ENCODE results near the gene ZNF277.

ZNF277 gene

DNA sequence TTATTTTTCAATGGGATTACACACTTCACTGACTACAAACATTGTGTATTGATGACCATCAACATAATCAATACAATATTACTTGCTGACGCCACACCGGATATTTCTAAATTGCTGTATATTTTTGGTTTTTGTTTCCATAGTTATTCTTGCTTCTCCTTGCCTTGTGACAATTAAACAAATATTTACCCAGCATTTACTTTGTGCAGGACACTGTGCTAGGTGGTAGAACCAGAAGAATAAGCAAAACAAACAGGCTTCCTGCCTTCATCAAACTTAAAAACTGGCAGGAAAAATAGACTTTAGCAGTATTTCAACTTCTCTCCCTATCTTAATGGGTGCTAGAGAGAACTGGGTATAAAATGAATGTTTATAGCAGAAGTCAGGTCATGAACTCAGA lies 50.6 kb downstream of the ZNF277 start:
- Histone ChIP-seq H3K27me3 (ENCODE audit: control insufficient read depth, insufficient read depth, low read length) (peaks cover 1% of the 10 kb centered on the region; the same call in 1 of the 2 replicates), H3K4me3 (ENCODE audit: low read depth, low read length) (no peak overlapping the region), H3K9me3 (ENCODE audit: control insufficient read depth, insufficient read depth, low read length) (no peaks in the 10 kb centered on the region), H3K27ac (ENCODE audit: low read depth, low read length) (no peak overlapping the region), H3K36me3 (ENCODE audit: control insufficient read depth, insufficient read depth, low read length) (no peaks in the 10 kb centered on the region), H3K4me1 (ENCODE audit: control insufficient read depth, insufficient read depth, low read length) (peaks cover 54% of the 10 kb centered on the region), H3K9ac (ENCODE audit: low read depth, low read length) (no peak overlapping the region)

GRCh38 chr7:112260911-112261310 lies 54.4 kb downstream of the ZNF277 start:
- Histone ChIP-seq H3K4me1 (ENCODE audit: control insufficient read depth, insufficient read depth, low read length) (peaks cover 37% of the 10 kb centered on the region), H3K27ac (ENCODE audit: low read depth, low read length) (no peak overlapping the region), H3K27me3 (ENCODE audit: control insufficient read depth, insufficient read depth, low read length) (no peaks in the 10 kb centered on the region), H3K9ac (ENCODE audit: low read depth, low read length) (no peak overlapping the region), H3K4me3 (ENCODE audit: low read depth, low read length) (no peak overlapping the region), H3K9me3 (ENCODE audit: control insufficient read depth, insufficient read depth, low read length) (no peaks in the 10 kb centered on the region), H3K36me3 (ENCODE audit: control insufficient read depth, insufficient read depth, low read length) (no peaks in the 10 kb centered on the region)

- Histone ChIP-seq H3K27me3 (ENCODE audit: control insufficient read depth, insufficient read depth, low read length) (no peaks in the 10 kb centered on the region), H3K9me3 (ENCODE audit: control insufficient read depth, insufficient read depth, low read length) (no peaks in the 10 kb centered on the region), H3K4me3 (ENCODE audit: low read depth, low read length) (no peak overlapping the region), H3K36me3 (ENCODE audit: control insufficient read depth, insufficient read depth, low read length) (no peaks in the 10 kb centered on the region), H3K9ac (ENCODE audit: low read depth, low read length) (no peak overlapping the region), H3K27ac (ENCODE audit: low read depth, low read length) (no peak overlapping the region), H3K4me1 (ENCODE audit: control insufficient read depth, insufficient read depth, low read length) (peaks cover 47% of the 10 kb centered on the region)
Measured at GRCh38 chr7:112262036-112262435, 55.5 kb downstream of the ZNF277 start.

DNA sequence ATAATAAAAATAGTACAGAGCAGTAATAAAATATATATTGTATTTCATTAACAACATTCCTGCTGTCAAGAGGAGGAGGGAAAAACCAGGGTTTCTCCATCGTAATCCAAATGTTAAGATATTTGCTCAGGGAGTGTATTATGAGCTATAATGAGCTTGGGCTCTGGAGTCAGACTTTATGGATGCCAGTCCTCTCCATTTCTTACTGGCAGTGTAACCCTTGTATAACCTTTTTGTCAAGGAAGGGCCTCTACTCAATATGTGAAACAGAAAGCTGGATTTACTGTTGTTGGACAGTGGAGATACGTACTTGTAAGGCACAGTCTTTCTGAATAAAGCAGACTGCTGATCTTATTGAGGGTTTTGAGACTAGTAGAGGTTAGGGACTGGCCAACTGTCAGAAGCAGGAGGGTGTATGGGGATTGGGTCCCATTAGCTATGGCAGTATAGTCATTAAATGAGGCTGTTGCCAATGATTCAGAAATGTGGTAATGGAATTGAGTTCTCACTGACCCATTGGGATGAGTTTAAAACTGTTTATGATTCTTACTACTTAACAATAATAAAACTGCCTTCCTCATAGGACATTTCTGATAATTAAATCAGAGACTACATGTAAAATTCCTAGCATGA lies 56.5 kb downstream of the ZNF277 start:
- Histone ChIP-seq H3K27ac (ENCODE audit: low read depth, low read length) (no peak overlapping the region), H3K4me3 (ENCODE audit: low read depth, low read length) (no peak overlapping the region), H3K36me3 (ENCODE audit: control insufficient read depth, insufficient read depth, low read length) (no peaks in the 10 kb centered on the region), H3K9ac (ENCODE audit: low read depth, low read length) (no peak overlapping the region), H3K27me3 (ENCODE audit: control insufficient read depth, insufficient read depth, low read length) (no peaks in the 10 kb centered on the region), H3K4me1 (ENCODE audit: control insufficient read depth, insufficient read depth, low read length) (peaks cover 54% of the 10 kb centered on the region), H3K9me3 (ENCODE audit: control insufficient read depth, insufficient read depth, low read length) (no peaks in the 10 kb centered on the region)

GRCh38 chr7:112263519-112263918 lies 57.0 kb downstream of the ZNF277 start:
- no peak overlapping the region for H3K27ac ChIP-seq (ENCODE audit: low read depth, low read length)

DNA sequence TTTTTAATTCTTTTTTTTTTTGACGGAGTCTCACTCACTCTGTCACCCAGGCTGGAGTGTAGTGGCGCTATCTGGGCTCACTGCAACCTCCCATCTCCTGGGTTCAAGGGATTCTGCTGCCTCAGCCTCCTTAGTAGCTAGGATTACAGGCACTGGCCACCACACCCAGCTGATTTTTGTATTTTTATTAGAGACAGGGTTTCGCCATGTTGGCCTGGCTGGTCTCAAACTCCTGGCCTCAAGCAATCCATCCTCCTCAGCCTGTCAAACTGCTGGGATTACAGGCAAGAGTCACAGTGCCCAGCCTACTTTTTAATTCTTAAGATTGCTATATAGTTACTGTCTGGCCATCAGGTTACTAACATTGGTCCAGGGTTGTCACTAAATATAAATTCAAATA lies 59.6 kb downstream of the ZNF277 start:
- Histone ChIP-seq H3K27ac (ENCODE audit: low read depth, low read length) (no peak overlapping the region), H3K36me3 (ENCODE audit: control insufficient read depth, insufficient read depth, low read length) (no peaks in the 10 kb centered on the region), H3K27me3 (ENCODE audit: control insufficient read depth, insufficient read depth, low read length) (no peaks in the 10 kb centered on the region), H3K9me3 (ENCODE audit: control insufficient read depth, insufficient read depth, low read length) (no peaks in the 10 kb centered on the region), H3K9ac (ENCODE audit: low read depth, low read length) (no peak overlapping the region), H3K4me1 (ENCODE audit: control insufficient read depth, insufficient read depth, low read length) (peaks cover 48% of the 10 kb centered on the region), H3K4me3 (ENCODE audit: low read depth, low read length) (no peak overlapping the region)

More at GRCh38 chr7:112263519-112263918, 57.0 kb downstream of the ZNF277 start:
- no peaks in the 10 kb centered on the region for H3K36me3 ChIP-seq (ENCODE audit: control insufficient read depth, insufficient read depth, low read length)
- peaks cover 55% of the 10 kb centered on the region for H3K4me1 ChIP-seq (ENCODE audit: control insufficient read depth, insufficient read depth, low read length)
- no peak overlapping the region for H3K4me3 ChIP-seq (ENCODE audit: low read depth, low read length)
- no peaks in the 10 kb centered on the region for H3K27me3 ChIP-seq (ENCODE audit: control insufficient read depth, insufficient read depth, low read length)
- no peaks in the 10 kb centered on the region for H3K9me3 ChIP-seq (ENCODE audit: control insufficient read depth, insufficient read depth, low read length)
- H3K9ac ChIP-seq (ENCODE audit: low read depth, low read length): no peak overlapping the region

DNA sequence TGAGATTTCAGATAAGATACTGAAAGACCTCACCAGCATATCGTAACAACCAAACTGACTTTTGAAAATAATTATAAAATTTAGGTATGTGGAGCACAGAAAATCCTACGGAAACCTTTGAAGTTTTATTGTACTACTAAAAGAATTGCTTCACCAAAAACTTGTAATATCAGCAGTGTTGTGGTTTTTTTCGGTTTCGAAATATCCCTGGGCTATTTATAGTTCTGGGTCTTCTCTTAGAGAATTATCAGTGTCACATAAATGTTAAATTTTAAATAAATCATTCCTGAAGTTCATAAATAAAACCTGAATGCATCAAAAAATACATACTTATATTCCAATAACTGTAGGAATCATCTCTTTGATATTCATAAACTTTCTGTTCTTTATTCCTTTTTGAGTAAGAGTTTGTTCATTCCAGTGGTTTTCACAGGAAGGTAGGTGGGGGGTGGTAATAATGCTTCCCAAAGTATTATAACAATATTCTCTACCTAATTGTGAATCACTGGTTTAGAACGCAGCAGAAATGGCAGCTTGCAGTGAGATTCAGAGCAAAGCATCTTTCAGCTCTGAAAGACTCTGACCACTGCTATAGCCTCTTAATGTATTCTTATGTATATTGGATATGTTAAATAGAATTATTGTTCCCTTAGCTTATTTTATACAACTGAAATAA lies 60.2 kb downstream of the ZNF277 start:
- H3K9ac ChIP-seq (ENCODE audit: low read depth, low read length): no peak overlapping the region
- peaks cover 42% of the 10 kb centered on the region for H3K4me1 ChIP-seq (ENCODE audit: control insufficient read depth, insufficient read depth, low read length)
- no peak overlapping the region for H3K4me3 ChIP-seq (ENCODE audit: low read depth, low read length)
- no peaks in the 10 kb centered on the region for H3K9me3 ChIP-seq (ENCODE audit: control insufficient read depth, insufficient read depth, low read length)
- no peaks in the 10 kb centered on the region for H3K27me3 ChIP-seq (ENCODE audit: control insufficient read depth, insufficient read depth, low read length)
- H3K27ac ChIP-seq (ENCODE audit: low read depth, low read length): no peak overlapping the region
- H3K36me3 ChIP-seq (ENCODE audit: control insufficient read depth, insufficient read depth, low read length): no peaks in the 10 kb centered on the region

DNA sequence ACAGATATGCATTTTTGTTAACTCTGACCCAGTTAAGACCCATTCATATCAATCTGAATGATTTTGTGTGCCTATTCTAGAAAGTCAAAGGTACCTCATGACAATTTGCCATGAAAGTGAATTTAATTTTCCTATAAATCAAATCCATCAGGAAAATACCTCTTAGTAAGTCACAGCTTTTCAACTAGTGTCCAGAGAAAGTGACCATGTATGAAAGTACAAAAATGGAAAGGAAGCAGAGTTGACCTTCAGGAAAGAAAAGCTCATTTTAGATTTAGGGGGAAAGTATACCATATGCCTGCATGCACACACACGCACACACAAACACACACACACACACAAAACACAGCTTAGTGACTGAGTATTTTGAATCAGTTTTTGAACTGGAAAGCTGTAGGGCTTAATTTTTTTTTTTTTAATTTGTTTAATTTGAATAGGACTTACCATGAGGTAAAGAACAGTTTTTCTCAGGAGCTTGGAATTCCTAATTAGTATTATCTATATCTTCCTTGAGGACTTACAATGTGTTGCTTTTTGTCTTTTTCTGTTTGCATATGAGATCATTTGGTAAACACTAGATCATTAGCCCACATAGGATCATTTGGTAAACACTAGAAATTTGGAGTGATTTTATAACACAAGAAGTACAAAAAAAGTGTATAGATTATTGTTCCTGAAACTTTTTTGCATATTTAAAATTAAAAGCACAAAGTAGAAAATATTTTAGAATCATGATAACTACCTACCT lies 61.6 kb downstream of the ZNF277 start:
- Histone ChIP-seq H3K9ac (ENCODE audit: low read depth, low read length) (no peak overlapping the region), H3K4me3 (ENCODE audit: low read depth, low read length) (no peak overlapping the region), H3K36me3 (ENCODE audit: control insufficient read depth, insufficient read depth, low read length) (no peaks in the 10 kb centered on the region), H3K27ac (ENCODE audit: low read depth, low read length) (no peak overlapping the region), H3K27me3 (ENCODE audit: control insufficient read depth, insufficient read depth, low read length) (no peaks in the 10 kb centered on the region), H3K9me3 (ENCODE audit: control insufficient read depth, insufficient read depth, low read length) (no peaks in the 10 kb centered on the region), H3K4me1 (ENCODE audit: control insufficient read depth, insufficient read depth, low read length) (peaks cover 36% of the 10 kb centered on the region)

- Histone ChIP-seq H3K9ac (ENCODE audit: low read depth, low read length) (no peak overlapping the region), H3K27me3 (ENCODE audit: control insufficient read depth, insufficient read depth, low read length) (no peaks in the 10 kb centered on the region), H3K27ac (ENCODE audit: low read depth, low read length) (no peak overlapping the region), H3K36me3 (ENCODE audit: control insufficient read depth, insufficient read depth, low read length) (no peaks in the 10 kb centered on the region), H3K4me3 (ENCODE audit: low read depth, low read length) (no peak overlapping the region), H3K9me3 (ENCODE audit: control insufficient read depth, insufficient read depth, low read length) (no peaks in the 10 kb centered on the region), H3K4me1 (ENCODE audit: control insufficient read depth, insufficient read depth, low read length) (peaks cover 16% of the 10 kb centered on the region)
Measured at GRCh38 chr7:112271162-112271561, 64.7 kb downstream of the ZNF277 start.

GRCh38 chr7:112272921-112273561 lies 66.5 kb downstream of the ZNF277 start:
- no peak overlapping the region for H3K9ac ChIP-seq (ENCODE audit: low read depth, low read length)
- H3K27ac ChIP-seq (ENCODE audit: low read depth, low read length): no peak overlapping the region
- no peaks in the 10 kb centered on the region for H3K36me3 ChIP-seq (ENCODE audit: control insufficient read depth, insufficient read depth, low read length)
- no peaks in the 10 kb centered on the region for H3K27me3 ChIP-seq (ENCODE audit: control insufficient read depth, insufficient read depth, low read length)
- peaks cover under 1% of the 10 kb centered on the region; the same call in 1 of the 2 replicates for H3K4me1 ChIP-seq (ENCODE audit: control insufficient read depth, insufficient read depth, low read length)
- H3K9me3 ChIP-seq (ENCODE audit: control insufficient read depth, insufficient read depth, low read length): no peaks in the 10 kb centered on the region
- H3K4me3 ChIP-seq (ENCODE audit: low read depth, low read length): no peak overlapping the region

Data from HUES48 (cell line).